HG03354 (cell line): ENCODE results near the gene SOCS1.

Experiments
- ATAC-seq: cut with Tn5 transposase; IDR thresholded peaks from one replicate; pipeline ENCODE4 v1.9.1; 2021; ENCODE audit warnings: mild to moderate bottlenecking; ENCODE audit not compliant: unreplicated experiment, poor library complexity, severe bottlenecking

The SOCS1 gene

GRCh38 chr16:11250091-11250785, 5.8 kb downstream of the SOCS1 start:
- ATAC-seq, result no peak

GRCh38 chr16:11249233-11250061, 6.6 kb downstream of the SOCS1 start:
- no peak for ATAC-seq

DNA sequence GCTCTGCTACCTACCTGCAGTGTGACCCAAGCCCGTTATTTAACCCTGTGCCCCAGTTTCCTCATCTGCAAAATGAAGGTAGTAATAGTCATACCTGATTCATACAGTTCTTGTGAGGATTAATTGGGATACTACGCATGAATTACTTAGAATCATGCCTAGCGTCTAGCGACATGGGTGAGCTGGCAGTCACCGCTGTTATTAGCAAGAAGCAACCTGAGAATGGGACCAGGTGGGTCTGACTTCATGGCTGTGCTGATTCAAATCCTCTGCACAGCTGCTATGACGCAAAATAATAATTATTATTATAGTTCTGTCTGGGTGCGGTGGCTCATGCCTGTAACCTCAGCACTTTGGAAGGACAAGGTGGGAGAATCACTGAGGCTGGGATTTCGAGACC, 7.9 kb downstream of the SOCS1 start:
- no peak for ATAC-seq

DNA sequence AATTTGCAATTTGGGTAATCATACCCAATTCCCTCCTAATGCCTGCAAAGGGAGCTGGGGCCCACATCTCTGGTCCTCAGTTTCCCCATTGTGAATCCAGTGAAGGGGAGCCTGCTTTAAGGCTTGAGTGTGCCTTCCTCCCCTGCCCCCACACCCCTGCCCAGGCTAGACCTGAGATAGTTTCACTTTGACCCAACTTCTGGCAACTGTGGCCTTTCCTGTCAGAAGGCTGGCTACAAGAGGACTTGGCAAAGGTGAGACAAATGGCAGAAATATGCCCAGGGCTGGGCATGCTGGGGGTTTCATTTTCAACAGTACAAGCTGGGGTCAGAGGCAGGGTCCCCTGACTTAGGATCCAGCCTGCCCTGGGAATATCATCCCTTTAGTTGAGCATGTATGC, 10.0 kb downstream of the SOCS1 start:
- ATAC-seq, result no peak

GRCh38 chr16:11245222-11245737, 10.7 kb downstream of the SOCS1 start:
- ATAC-seq, result no peak

DNA sequence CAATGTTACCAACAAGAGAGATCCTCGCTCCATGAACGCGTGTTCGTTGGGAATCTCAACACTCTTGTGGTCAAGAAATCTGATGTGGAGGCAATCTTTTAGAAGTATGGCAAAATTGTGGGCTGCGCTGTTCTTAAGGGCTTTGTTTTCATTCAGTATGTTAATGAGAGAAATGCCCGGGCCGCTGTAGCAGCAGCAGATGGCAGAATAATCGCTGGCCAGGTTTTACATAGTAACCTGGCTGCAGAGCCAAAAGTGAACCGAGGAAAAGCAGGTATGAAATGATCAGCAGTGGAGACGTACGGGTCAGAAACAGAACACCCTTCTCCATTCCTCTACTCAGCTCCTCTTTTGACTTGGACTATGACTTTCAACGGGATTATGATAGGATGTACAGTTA, 13.3 kb downstream of the SOCS1 start:
- no peak for ATAC-seq

DNA sequence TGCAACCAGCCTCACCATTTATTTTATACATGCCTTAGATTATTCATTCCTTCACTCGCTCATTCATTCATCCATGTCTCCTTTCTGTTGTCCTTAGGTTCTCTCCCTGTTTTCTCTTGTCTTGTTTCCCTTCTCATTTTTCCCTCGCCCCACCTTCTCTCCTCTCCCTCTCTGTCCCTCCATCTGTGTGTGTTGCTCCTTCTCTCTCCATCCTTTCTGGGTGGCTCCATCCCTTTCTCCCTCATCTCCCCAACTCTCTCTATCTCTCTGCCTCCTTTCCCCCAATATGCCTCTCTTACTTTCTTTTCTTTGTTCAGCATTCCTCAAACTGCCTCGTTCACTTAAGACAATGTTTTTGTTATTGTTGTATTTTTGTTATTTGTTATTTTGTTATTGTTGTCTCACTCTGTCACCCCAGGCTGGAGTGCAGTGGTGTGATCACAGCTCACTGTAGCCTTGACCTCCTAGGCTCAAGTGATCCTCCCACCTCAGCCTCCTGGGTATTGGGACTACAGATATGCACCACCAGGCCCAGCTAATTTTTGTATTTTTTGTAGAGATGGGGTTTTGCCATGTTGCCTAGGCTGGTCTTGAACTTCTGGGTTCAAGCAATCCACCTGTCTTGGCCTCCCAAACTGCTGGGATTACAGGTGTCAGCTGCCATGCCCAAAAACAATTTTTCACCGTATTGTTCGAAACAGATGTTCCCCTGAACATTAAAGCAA, 14.4 kb downstream of the SOCS1 start:
- ATAC-seq, result no peak

DNA sequence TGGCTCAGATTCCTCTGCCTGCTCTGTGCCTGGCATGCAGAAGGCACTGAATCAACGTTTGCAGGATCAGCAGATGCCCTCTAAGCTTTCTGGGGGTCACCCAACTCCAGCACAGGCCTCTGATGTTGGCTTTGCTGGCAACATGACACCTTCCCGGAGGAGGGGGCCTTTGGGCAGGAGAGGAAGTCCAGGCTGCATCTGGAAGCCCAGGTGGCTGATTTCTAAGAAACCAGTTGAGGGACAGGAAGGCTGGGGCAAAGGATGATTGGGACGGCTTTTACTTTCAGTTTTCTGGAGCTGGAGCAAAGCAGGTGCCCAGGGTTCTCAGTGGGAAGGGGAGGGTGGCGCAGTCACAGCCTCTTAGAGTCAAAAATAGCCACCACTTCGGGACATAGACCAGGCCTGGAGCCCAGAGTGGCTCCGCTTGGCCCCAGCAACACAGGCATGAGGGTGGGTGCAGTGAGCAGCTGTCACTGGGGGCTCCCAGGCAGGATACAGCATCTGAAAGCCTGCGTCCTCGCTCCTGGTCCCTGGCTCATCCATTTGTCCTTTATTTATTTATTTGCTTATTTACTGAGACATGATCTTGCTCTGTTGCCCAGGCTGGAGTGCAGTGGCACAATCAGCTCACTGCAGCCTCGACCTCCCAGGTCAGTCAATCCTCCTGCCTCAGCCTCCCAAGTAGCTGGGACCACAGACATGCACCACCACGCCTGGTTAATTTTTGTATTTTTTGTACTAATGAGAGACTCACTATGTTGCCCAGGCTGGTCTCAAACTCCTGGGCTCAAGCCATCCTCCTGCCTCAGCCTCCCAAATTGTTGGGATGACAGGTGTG, 15.1 kb downstream of the SOCS1 start:
- no peak for ATAC-seq

GRCh38 chr16:11239644-11240632, 16.1 kb downstream of the SOCS1 start:
- no peak for ATAC-seq

- ATAC-seq, result no peak
Observed at GRCh38 chr16:11238272-11239202, 17.5 kb downstream of the SOCS1 start.

GRCh38 chr16:11236461-11237254, 19.3 kb downstream of the SOCS1 start:
- ATAC-seq, result no peak

DNA sequence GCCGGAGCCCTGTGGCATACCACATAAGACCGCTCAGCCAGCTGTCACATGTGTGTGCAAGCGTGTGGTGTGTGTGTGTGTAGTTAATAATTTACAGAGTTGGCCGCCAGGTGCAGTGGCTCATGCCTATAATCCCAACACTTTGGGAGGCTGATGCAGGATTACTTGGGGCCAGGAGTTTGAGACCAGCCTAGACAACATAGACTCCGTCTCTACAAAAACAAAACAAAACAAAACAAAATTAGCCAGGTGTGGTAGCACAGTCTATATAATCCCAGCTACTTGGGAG, 20.4 kb downstream of the SOCS1 start:
- no peak for ATAC-seq

GRCh38 chr16:11234884-11235702, 20.9 kb downstream of the SOCS1 start:
- ATAC-seq, result no peak

- no peak for ATAC-seq
Observed at GRCh38 chr16:11233727-11234376, 22.2 kb downstream of the SOCS1 start.

DNA sequence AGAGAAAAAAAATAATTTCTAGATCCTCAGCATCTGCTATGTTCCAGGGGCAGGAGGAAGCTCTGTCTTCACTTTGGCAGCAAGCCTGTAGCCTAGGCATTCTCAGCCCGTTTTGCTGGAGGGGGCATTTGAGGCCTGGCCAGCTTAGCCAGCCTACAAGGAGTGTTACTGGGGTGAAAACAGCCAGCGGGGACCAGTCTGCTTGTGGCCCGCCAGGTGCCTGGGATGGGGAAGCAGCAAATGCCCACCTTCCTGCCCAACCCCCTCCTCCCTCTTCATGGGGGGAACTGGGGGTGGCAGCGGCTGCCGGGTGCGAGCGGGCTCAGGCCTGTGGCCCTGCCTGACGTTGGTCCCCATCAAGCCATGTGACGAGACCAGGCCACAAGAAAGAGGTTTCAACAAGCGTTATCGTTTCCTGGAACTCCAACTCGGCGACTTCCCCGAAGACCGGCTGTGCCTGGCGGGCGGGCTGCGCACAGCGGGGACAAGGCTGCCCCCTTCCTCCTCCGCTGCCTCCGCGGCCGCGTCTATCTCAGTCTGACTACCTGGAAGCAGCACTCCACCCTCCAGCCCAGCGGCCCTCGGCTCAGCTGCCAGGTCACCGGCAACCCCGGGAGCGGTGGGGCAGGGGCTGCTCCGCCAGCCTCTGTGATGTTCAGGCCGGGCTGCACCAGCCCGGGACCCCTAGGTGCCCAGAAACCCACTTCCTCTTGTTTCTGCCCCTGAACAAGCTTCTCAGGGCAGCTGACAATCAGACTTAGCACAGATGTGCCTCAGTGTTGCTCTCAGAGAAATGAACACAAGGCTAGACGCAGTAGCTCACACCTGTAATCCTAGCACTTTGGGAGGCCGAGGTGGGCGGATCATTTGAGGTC, 22.9 kb downstream of the SOCS1 start:
- ATAC-seq, result peak; percentile 60
